Endothelial cell (in vitro differentiated cells): ENCODE results near the gene TEKT2. TPM values are rescaled to one million over a fixed set of nuclear protein-coding genes. Genes with fewer than 3 reads are reported as not detected.

Experiments
- DNase-seq: peaks from one replicate; pipeline ENCODE4 v3.0.0; 2021; ENCODE audit warnings: low spot score
- H3K27ac Mint-ChIP-seq: one replicate; pipeline ENCODE4 v1.8.0; 2021; ENCODE audit warnings: mixed read lengths, inconsistent platforms; ENCODE audit not compliant: unreplicated experiment
- H3K27me3 Mint-ChIP-seq: one replicate; pipeline ENCODE4 v1.8.0; 2021; ENCODE audit warnings: mild to moderate bottlenecking, moderate library complexity, mixed read lengths, inconsistent platforms; ENCODE audit not compliant: unreplicated experiment
- H3K36me3 Mint-ChIP-seq: one replicate; pipeline ENCODE4 v1.8.0; 2021; ENCODE audit warnings: mild to moderate bottlenecking, low read depth, mixed read lengths, inconsistent platforms; ENCODE audit not compliant: unreplicated experiment
- H3K4me1 Mint-ChIP-seq: one replicate; pipeline ENCODE4 v1.8.0; 2021; ENCODE audit warnings: mild to moderate bottlenecking, mixed read lengths, inconsistent platforms; ENCODE audit not compliant: unreplicated experiment
- H3K4me3 Mint-ChIP-seq: one replicate; pipeline ENCODE4 v1.8.0; 2021; ENCODE audit warnings: mild to moderate bottlenecking, mixed read lengths, inconsistent platforms; ENCODE audit not compliant: unreplicated experiment
- H3K9me3 Mint-ChIP-seq: one replicate; pipeline ENCODE4 v1.8.0; 2021; ENCODE audit warnings: mixed read lengths, inconsistent platforms; ENCODE audit not compliant: unreplicated experiment
- CTCF ChIP-seq: fragments of 200-600 bp; sonication (generic); IDR thresholded peaks from one replicate; pipeline ENCODE4 v1.5.0; 2021; ENCODE audit warnings: antibody characterized with exemption; ENCODE audit not compliant: unreplicated experiment
- total RNA-seq: library from RNA; stranded (reverse); fragmentation: NEBNext Ultra II Directional; extraction: Animal tissue kit (Norgen Biotek cat#: 25700); gene quantifications from one replicate; pipeline ENCODE4 v1.2.1, GENCODE V29; 2021; ENCODE audit not compliant: unreplicated experiment

TEKT2 gene
- total RNA-seq, 1 donor from 2014 or later = 0.80 TPM

GRCh38 chr1:36099681-36100341 lies 15.9 kb downstream of the TEKT2 start:
- H3K27ac Mint-ChIP-seq = no peak overlapping the region
- H3K4me3 Mint-ChIP-seq = no peak overlapping the region
- H3K36me3 Mint-ChIP-seq = no peaks in the 10 kb centered on the region
- H3K4me1 Mint-ChIP-seq = no peaks in the 10 kb centered on the region
- TF ChIP-seq CTCF = peak; percentile 76
- H3K9me3 Mint-ChIP-seq = no peaks in the 10 kb centered on the region
- peaks cover 8% of the 10 kb centered on the region for H3K27me3 Mint-ChIP-seq
- peak; percentile 87 for DNase-seq

- no peaks in the 10 kb centered on the region for H3K9me3 Mint-ChIP-seq
- no peak for TF ChIP-seq CTCF
- peaks cover 8% of the 10 kb centered on the region for H3K27me3 Mint-ChIP-seq
- H3K36me3 Mint-ChIP-seq = no peaks in the 10 kb centered on the region
- no peak overlapping the region for H3K4me3 Mint-ChIP-seq
- no peaks in the 10 kb centered on the region for H3K4me1 Mint-ChIP-seq
- no peak overlapping the region for H3K27ac Mint-ChIP-seq
- no peak for DNase-seq
These were observed 16.5 kb downstream of the TEKT2 start for GRCh38 chr1:36100376-36100775.

GRCh38 chr1:36101546-36101945 lies 17.7 kb downstream of the TEKT2 start:
- Mint-ChIP-seq H3K9me3 (no peaks in the 10 kb centered on the region), H3K27ac (no peak overlapping the region)

GRCh38 chr1:36106269-36106668 lies 22.4 kb downstream of the TEKT2 start:
- Mint-ChIP-seq H3K9me3 (no peaks in the 10 kb centered on the region), H3K27ac (no peak overlapping the region), H3K4me1 (no peaks in the 10 kb centered on the region)

More at GRCh38 chr1:36101546-36101945, 17.7 kb downstream of the TEKT2 start:
- no peak for TF ChIP-seq CTCF
- DNase-seq = no peak
- Mint-ChIP-seq H3K27me3 (peaks cover 4% of the 10 kb centered on the region), H3K36me3 (no peaks in the 10 kb centered on the region), H3K4me3 (no peak overlapping the region), H3K4me1 (no peaks in the 10 kb centered on the region)

More at GRCh38 chr1:36106269-36106668, 22.4 kb downstream of the TEKT2 start:
- Mint-ChIP-seq H3K27me3 (peaks cover 2% of the 10 kb centered on the region), H3K36me3 (no peaks in the 10 kb centered on the region), H3K4me3 (no peak overlapping the region)
- DNase-seq = no peak
- TF ChIP-seq CTCF = no peak
